NCI-H2227 treated with DMSO at 0.1 percent for 48 hours (cell line): ENCODE results near the gene ATG9A.
A peak's percentile ranks its signal among the peaks of the same experiment; 100 is the strongest.

ENCODE experiments used
- DNase-seq: peaks from one replicate; lab custom pipeline; 2025; lab: John Stamatoyannopoulos, UW

The ATG9A gene

GRCh38 chr2:219252570-219252899 lies 23.1 kb upstream of the ATG9A start:
- DNase-seq = no peak

GRCh38 chr2:219252084-219252483 lies 22.6 kb upstream of the ATG9A start:
- DNase-seq = no peak

DNA sequence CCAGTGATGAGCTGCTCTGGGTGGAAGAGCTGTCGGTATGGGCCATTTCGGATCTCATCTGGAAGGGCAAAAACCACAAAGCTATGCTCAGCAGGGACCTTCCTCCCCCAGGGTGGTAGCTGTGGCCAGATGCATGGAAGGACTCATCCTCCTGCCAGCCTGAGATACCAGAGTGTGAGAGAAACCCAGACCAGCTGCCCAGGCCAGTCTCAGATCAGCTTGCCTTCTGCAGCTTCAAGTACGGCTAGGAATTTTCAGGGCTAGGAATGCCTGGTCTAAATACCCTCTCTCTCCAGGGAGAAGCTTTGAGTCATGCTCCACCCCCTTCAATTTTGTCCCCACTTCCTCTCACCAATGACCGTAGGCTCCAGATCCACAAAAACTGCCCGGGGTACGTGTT lies 22.2 kb upstream of the ATG9A start:
- DNase-seq = no peak

- DNase-seq = no peak
These were observed 20.8 kb upstream of the ATG9A start for GRCh38 chr2:219250049-219250781.

DNA sequence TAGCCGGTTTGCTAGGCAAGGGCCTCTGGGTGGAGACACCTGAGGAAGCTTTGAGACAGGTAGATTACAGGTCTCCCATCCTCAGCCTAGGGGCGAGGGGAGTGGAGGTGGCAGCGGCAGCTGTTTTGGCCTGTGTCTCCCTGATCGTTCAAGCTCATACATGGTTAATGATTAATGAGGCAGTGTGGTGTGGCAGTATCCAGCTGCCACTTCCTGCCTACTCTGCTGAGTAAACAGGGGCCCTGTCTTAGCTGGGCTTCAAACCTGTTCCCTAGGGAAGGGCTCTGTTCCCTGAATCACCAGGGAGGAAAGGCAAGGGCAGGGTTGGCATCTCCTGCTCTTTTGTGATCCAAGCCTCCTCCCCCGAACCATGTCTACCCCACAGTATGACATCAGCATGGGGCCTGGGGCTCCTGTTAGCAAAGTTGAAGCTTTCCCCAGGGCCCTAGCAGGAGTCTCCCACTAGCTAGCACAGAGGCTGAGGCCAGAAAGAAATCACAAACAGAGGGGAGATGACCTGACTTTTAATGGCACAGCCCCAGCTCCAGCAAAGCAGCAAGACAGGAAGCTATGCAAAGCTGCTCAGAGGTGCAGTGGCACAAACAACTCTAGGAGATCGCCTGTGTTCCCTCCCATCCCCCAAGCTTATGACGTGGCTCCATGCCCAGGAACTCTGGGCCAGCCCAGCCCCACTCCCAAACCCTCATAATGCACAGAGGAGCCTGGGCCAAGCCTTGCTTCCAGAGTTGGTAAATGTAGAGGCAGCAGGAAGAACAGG lies 20.0 kb upstream of the ATG9A start:
- DNase-seq = no peak

GRCh38 chr2:219248845-219249202 lies 19.4 kb upstream of the ATG9A start:
- no peak for DNase-seq

GRCh38 chr2:219247678-219248642 lies 18.5 kb upstream of the ATG9A start:
- no peak for DNase-seq

DNA sequence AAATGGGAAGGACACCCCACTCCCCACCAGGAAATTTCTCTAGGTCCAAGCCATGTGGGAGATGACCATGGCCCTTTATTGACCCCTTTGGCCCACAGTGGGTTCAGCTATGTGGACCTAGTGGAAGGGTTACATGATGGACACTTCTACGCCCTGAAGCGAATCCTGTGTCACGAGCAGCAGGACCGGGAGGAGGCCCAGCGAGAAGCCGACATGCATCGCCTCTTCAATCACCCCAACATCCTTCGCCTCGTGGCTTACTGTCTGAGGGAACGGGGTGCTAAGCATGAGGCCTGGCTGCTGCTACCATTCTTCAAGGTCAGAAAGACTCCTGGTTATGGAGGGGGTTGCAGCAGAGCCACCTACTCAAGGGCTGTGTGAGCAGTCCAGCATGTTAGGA lies 17.1 kb upstream of the ATG9A start:
- DNase-seq = no peak

GRCh38 chr2:219245899-219246230 lies 16.4 kb upstream of the ATG9A start:
- DNase-seq = no peak

GRCh38 chr2:219245148-219245898 lies 15.9 kb upstream of the ATG9A start, which contains the start of the genes GLB1L and STK16:
Gene GLB1L (minus strand): TSS chr2:219245444. CDS start chr2:219243573, 1,871 bp downstream.
Gene STK16 (plus strand): TSS chr2:219245479. CDS start chr2:219246000, 521 bp downstream.
- peak; percentile 82 for DNase-seq

DNA sequence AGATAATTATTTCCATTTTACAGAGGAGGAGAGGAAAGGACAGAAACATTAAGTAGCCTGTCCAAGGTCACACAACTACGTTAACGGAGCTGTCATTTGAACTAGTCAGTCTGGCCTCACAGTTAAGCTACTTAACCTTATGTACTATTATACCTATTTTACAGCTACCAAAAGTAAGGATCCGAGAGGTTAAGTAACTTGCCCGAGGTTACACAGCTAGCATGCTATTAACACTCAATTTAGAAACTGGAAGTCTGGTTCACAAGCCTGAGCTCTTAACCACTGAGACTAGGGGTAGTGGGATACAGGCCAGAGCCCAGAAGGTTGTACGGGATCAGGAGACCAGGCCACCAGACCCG lies 15.3 kb upstream of the ATG9A start:
- DNase-seq = no peak

DNA sequence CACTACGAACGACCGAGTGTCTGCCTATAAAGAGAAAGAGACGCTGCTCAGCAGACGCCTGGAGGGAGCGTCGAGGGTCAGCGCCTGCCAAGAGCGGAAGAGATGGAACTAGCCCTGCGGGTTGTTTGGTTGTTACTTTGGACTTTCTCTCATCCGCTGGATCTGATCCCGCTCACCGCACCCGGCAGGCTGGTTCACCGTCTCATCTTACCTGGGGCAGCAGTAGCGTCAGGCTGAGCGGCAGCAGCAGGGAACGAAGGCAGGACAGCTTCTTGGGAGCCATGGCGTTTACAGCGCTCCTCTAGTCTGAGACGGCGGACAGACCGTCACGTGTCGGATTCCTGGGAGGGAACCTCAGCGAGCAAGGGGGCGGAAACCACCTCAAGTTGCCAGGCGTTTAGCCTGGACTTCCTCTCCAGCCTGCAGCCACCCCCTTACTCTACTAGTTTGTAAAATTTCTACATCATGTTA lies 13.9 kb upstream of the ATG9A start:
- DNase-seq = no peak

GRCh38 chr2:219234331-219234730 lies 4.9 kb upstream of the ATG9A start:
- no peak for DNase-seq

DNA sequence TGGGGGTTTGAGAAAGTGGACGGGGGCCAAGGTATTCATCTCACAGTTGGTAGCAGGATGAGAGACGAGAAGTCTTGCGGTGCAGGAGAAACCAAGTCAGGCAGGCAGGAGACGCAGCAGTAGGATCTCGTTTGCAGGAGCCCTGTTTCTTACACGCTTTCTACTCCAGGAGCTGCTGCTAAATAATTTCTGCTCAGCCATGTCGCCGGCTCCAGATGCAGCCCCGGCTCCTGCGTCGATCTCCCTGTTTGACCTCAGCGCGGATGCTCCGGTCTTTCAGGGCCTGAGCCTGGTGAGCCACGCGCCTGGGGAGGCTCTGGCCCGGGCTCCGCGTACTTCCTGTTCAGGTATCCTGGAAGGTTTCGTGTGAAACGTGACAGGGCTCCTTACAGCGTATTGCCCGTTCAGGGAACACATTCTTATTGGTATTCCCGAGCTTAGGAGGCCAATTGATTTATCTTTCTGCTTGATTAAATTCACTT lies 664 bp upstream of the ATG9A start:
- DNase-seq = no peak

DNA sequence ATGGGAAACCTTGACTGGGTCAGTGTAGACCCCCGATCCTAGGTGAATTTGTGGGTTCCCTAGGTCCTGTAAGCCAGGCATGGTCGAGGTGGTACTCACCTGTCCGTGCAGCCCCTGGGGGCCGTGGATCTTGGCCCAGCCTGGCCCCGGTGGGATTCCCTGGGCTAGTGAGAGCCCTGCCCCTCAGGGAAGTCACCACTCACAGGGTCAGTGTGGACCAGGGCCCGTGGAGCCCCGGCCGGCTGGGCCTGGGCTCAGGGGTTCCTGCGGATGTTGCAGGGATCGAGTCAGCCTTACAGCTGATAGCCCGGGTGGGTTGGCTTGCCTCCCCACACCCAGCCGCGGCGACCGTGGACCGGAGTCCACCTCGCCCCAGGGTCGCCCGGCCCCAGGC lies 528 bp downstream of the ATG9A start:
- no peak for DNase-seq

- no peak for DNase-seq
These were observed 1.2 kb downstream of the ATG9A start for GRCh38 chr2:219228041-219228910.

DNA sequence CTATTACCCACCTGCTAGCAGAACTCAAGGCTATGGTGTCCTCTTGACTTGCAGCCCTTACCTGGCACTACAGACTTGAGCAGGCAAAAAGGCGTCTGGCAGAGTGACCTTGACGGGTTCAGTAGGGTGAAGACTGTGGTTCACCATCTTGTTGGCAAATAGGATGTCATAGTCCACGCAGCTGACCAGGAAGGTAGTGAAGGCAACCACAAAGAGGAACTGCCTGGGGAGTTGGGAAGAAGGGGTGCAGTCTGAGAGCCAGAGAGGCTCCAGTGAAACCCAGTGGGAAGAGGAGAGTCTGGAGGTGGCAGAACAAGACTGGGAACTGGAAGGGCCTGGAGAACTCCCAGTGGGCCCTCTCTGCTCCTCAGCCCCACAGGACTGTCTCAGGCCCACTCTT lies 4.1 kb downstream of the ATG9A start:
- DNase-seq = no peak

- no peak for DNase-seq
These were observed 5.4 kb downstream of the ATG9A start for GRCh38 chr2:219223831-219224610.

- DNase-seq = no peak
These were observed 7.4 kb downstream of the ATG9A start for GRCh38 chr2:219221957-219222518.
